Measurements from ENCODE around the gene TXNDC11.

TXNDC11 gene

GRCh38 chr16:11636172-11636721 is 106.4 kb downstream of the TXNDC11 start:
- no peak for DNase-seq (ENCODE audit: extremely low spot score, insufficient read length, low read depth)
- no peak for FAIRE-seq

DNA sequence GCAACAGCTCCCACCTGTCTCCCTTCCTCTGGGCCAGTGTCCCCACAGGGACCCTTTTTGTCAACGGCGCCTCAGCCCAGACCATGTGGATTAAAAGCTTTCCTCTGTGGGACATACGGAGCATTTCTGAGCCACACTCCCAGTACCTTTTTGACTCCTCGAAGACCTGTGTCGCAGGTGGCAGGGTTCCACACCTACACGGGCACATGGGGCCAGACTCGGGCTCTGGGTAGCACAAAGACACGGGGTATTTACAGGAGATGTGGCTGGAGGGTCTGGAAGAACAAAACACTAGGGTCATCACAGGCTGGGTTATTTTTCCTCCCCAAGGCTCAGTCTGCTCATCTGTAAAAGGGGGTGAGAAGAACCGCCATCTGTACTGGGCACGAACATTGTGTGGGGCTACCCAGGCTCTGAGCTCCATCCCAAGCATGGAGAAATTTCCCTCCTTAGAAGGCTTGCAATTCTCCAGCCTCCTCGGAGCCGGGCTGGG is 106.9 kb downstream of the TXNDC11 start:
- DNase-seq (ENCODE audit: extremely low spot score, insufficient read length, low read depth) (no peak), FAIRE-seq (no peak)

GRCh38 chr16:11635113-11635652 is 107.5 kb downstream of the TXNDC11 start:
- no peak for DNase-seq (ENCODE audit: extremely low spot score, insufficient read length, low read depth)
- FAIRE-seq = no peak

DNA sequence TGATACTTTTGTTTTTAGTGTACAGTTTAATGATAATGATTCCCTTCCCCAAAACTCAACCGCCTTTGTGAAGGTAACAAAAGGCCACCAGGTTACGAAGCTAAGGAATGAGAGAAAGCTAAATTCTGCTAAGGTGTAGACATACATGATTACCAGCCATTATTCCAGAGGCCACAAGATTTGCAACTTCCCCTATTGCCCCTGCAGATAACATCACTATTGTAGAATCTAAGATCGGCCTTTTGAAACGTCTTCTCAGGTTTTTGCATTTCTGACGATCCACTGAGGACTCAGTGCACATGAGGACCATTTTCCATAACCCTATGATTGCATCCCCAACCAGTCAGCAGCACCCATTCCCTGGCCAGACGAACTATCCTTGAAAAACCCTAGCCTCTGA is 108.3 kb downstream of the TXNDC11 start:
- FAIRE-seq (no peak), DNase-seq (ENCODE audit: extremely low spot score, insufficient read length, low read depth) (no peak)

DNA sequence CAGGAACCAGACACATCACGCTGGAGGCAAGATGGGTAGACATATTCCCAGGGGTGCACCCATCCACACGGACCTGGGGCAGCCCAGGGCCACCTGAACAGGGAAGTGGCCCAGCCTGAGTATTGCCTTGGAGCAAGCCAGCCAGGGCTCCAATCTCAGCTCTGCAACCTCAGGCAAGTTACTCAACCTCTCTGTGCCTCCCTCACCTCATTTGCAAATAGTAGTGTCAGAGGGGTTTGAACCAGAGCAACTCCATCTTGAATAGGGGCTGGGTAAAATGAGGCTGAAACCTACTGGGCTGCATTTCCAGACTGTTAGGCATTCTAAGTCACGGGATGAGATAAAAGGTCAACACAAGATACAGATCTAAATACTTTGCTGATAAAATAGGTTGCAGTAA is 109.5 kb downstream of the TXNDC11 start:
- no peak for FAIRE-seq
- DNase-seq (ENCODE audit: extremely low spot score, insufficient read length, low read depth) = no peak

DNA sequence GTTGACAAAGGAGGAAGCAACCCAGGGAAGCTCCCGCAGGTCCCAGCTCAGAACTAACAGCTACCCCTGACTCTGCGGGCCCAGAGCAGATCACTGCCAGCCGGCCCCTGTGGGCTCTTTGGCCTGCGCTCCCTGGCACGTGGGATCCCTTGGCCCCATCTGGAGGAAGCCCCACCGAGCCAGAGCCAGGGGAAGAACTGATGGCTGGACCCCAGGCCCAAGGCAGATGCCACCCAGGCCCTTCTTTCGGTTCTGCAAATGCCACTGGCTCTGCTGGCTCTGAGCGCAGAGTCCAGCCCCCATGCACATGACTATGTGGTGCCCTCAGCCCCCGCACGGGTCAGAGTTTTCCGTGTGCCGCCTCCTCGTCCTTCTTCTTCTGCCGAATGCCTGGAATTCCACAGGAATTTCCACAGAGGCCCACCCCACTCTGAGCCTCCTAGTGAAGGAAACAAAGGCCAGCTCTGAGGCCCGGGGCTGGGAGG is 110.2 kb downstream of the TXNDC11 start:
- no peak for DNase-seq (ENCODE audit: extremely low spot score, insufficient read length, low read depth)

GRCh38 chr16:11631214-11631613 is 111.4 kb downstream of the TXNDC11 start:
- DNase-seq (ENCODE audit: extremely low spot score, insufficient read length, low read depth) = no peak
- FAIRE-seq = no peak

More for the DNA sequence above, 110.2 kb downstream of the TXNDC11 start:
- no peak for FAIRE-seq

DNA sequence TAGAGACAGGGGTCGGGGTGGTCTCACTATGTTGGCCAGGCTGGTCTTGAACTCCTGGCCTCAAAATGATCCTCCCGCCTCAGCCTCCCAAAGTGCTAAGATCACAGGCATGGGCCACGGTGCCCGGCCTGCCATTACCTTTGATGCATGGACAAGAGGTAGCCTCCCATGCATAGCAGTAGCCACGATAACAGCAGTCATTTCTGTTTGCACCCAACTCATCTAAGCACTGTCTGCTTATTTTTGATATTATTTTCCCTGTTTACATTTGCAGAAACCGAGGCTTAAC is 111.9 kb downstream of the TXNDC11 start:
- DNase-seq (ENCODE audit: extremely low spot score, insufficient read length, low read depth) (no peak), FAIRE-seq (no peak)

- FAIRE-seq = no peak
Observed at GRCh38 chr16:11630046-11630767, 112.5 kb downstream of the TXNDC11 start.

More at GRCh38 chr16:11630046-11630767, 112.5 kb downstream of the TXNDC11 start:
- no peak for DNase-seq (ENCODE audit: extremely low spot score, insufficient read length, low read depth)
